Activated naive CD4-positive, alpha-beta T cell treated with anti-CD3 and anti-CD28 coated beads, Interleukin-2, amount 50 U/mL, for 24 hours (primary cell): ENCODE data around the gene PLXNA2.
A peak's percentile ranks its signal among the peaks of the same experiment; 100 is the strongest.

Experiments used
- H3K27ac Mint-ChIP-seq: one replicate; pipeline ENCODE4 v1.8.0; 2021; ENCODE audit warnings: mild to moderate bottlenecking, mixed read lengths
- H3K27me3 Mint-ChIP-seq: one replicate; pipeline ENCODE4 v1.8.0; 2021; ENCODE audit warnings: mixed read lengths
- H3K36me3 Mint-ChIP-seq: one replicate; pipeline ENCODE4 v1.8.0; 2021; ENCODE audit warnings: mixed read lengths
- H3K4me1 Mint-ChIP-seq: one replicate; pipeline ENCODE4 v1.8.0; 2021; ENCODE audit warnings: mixed read lengths
- H3K4me3 Mint-ChIP-seq: one replicate; pipeline ENCODE4 v1.8.0; 2021; ENCODE audit warnings: mild to moderate bottlenecking, mixed read lengths
- H3K9me3 Mint-ChIP-seq: one replicate; pipeline ENCODE4 v1.8.0; 2021; ENCODE audit warnings: mixed read lengths

The PLXNA2 gene

GRCh38 chr1:208238710-208239472, 5.3 kb downstream of the PLXNA2 start:
- Mint-ChIP-seq H3K4me1 (peaks cover 17% of the 10 kb centered on the region), H3K36me3 (no peaks in the 10 kb centered on the region), H3K4me3 (no peak overlapping the region), H3K27me3 (peaks cover 31% of the 10 kb centered on the region), H3K27ac (no peak overlapping the region), H3K9me3 (no peaks in the 10 kb centered on the region)

- H3K9me3 Mint-ChIP-seq = no peaks in the 10 kb centered on the region
- H3K4me1 Mint-ChIP-seq = peaks cover 17% of the 10 kb centered on the region
- peaks cover 26% of the 10 kb centered on the region for H3K27me3 Mint-ChIP-seq
- no peak overlapping the region for H3K4me3 Mint-ChIP-seq
- no peaks in the 10 kb centered on the region for H3K36me3 Mint-ChIP-seq
- no peak overlapping the region for H3K27ac Mint-ChIP-seq
These were observed 6.9 kb downstream of the PLXNA2 start for GRCh38 chr1:208237241-208237640.

GRCh38 chr1:208235982-208236761, 8.0 kb downstream of the PLXNA2 start:
- no peaks in the 10 kb centered on the region for H3K36me3 Mint-ChIP-seq
- no peak overlapping the region for H3K27ac Mint-ChIP-seq
- no peak overlapping the region for H3K4me3 Mint-ChIP-seq
- H3K9me3 Mint-ChIP-seq = no peaks in the 10 kb centered on the region
- peaks cover 17% of the 10 kb centered on the region for H3K4me1 Mint-ChIP-seq
- peaks cover 18% of the 10 kb centered on the region for H3K27me3 Mint-ChIP-seq

- H3K9me3 Mint-ChIP-seq = no peaks in the 10 kb centered on the region
- peaks cover 17% of the 10 kb centered on the region for H3K4me1 Mint-ChIP-seq
- H3K27ac Mint-ChIP-seq = peak overlapping the region; percentile 7
- H3K27me3 Mint-ChIP-seq = peaks cover 17% of the 10 kb centered on the region
- no peak overlapping the region for H3K4me3 Mint-ChIP-seq
- H3K36me3 Mint-ChIP-seq = no peaks in the 10 kb centered on the region
These were observed 8.7 kb downstream of the PLXNA2 start for GRCh38 chr1:208235356-208235981.

- Mint-ChIP-seq H3K27ac (no peak overlapping the region), H3K36me3 (no peaks in the 10 kb centered on the region), H3K4me3 (no peak overlapping the region), H3K9me3 (no peaks in the 10 kb centered on the region), H3K27me3 (peaks cover 17% of the 10 kb centered on the region), H3K4me1 (peaks cover 17% of the 10 kb centered on the region)
These were observed 9.5 kb downstream of the PLXNA2 start for GRCh38 chr1:208234721-208235120.

GRCh38 chr1:208233978-208234377, 10.2 kb downstream of the PLXNA2 start:
- H3K27me3 Mint-ChIP-seq = peaks cover 16% of the 10 kb centered on the region

GRCh38 chr1:208233546-208233945, 10.6 kb downstream of the PLXNA2 start:
- H3K27ac Mint-ChIP-seq = no peak overlapping the region
- no peak overlapping the region for H3K4me3 Mint-ChIP-seq
- peaks cover 17% of the 10 kb centered on the region for H3K27me3 Mint-ChIP-seq
- no peaks in the 10 kb centered on the region for H3K36me3 Mint-ChIP-seq
- no peaks in the 10 kb centered on the region for H3K9me3 Mint-ChIP-seq
- peaks cover 17% of the 10 kb centered on the region for H3K4me1 Mint-ChIP-seq

More at GRCh38 chr1:208233978-208234377, 10.2 kb downstream of the PLXNA2 start:
- H3K9me3 Mint-ChIP-seq = no peaks in the 10 kb centered on the region
- peaks cover 17% of the 10 kb centered on the region for H3K4me1 Mint-ChIP-seq
- H3K27ac Mint-ChIP-seq = no peak overlapping the region
- H3K4me3 Mint-ChIP-seq = no peak overlapping the region
- no peaks in the 10 kb centered on the region for H3K36me3 Mint-ChIP-seq

- no peak overlapping the region for H3K27ac Mint-ChIP-seq
- no peaks in the 10 kb centered on the region for H3K9me3 Mint-ChIP-seq
- peaks cover 17% of the 10 kb centered on the region for H3K4me1 Mint-ChIP-seq
- no peak overlapping the region for H3K4me3 Mint-ChIP-seq
- no peaks in the 10 kb centered on the region for H3K36me3 Mint-ChIP-seq
- peaks cover 11% of the 10 kb centered on the region for H3K27me3 Mint-ChIP-seq
These were observed 11.5 kb downstream of the PLXNA2 start for GRCh38 chr1:208232662-208233038.

GRCh38 chr1:208231881-208232661, 12.1 kb downstream of the PLXNA2 start:
- H3K27ac Mint-ChIP-seq = no peak overlapping the region
- peaks cover 9% of the 10 kb centered on the region for H3K27me3 Mint-ChIP-seq
- no peaks in the 10 kb centered on the region for H3K9me3 Mint-ChIP-seq
- no peaks in the 10 kb centered on the region for H3K36me3 Mint-ChIP-seq
- H3K4me1 Mint-ChIP-seq = peaks cover 17% of the 10 kb centered on the region
- no peak overlapping the region for H3K4me3 Mint-ChIP-seq

GRCh38 chr1:208230668-208231529, 13.3 kb downstream of the PLXNA2 start:
- Mint-ChIP-seq H3K27ac (no peak overlapping the region), H3K9me3 (no peaks in the 10 kb centered on the region), H3K27me3 (peaks cover 7% of the 10 kb centered on the region), H3K4me3 (no peak overlapping the region), H3K4me1 (peaks cover 6% of the 10 kb centered on the region), H3K36me3 (no peaks in the 10 kb centered on the region)

- Mint-ChIP-seq H3K27me3 (peaks cover 8% of the 10 kb centered on the region), H3K27ac (no peak overlapping the region), H3K4me1 (no peaks in the 10 kb centered on the region), H3K9me3 (no peaks in the 10 kb centered on the region), H3K4me3 (no peak overlapping the region), H3K36me3 (no peaks in the 10 kb centered on the region)
These were observed 15.6 kb downstream of the PLXNA2 start for GRCh38 chr1:208228550-208228949.

GRCh38 chr1:208228026-208228425, 16.2 kb downstream of the PLXNA2 start:
- no peaks in the 10 kb centered on the region for H3K36me3 Mint-ChIP-seq
- no peak overlapping the region for H3K27ac Mint-ChIP-seq
- H3K4me3 Mint-ChIP-seq = no peak overlapping the region
- H3K27me3 Mint-ChIP-seq = peaks cover 8% of the 10 kb centered on the region
- no peaks in the 10 kb centered on the region for H3K4me1 Mint-ChIP-seq
- no peaks in the 10 kb centered on the region for H3K9me3 Mint-ChIP-seq

- Mint-ChIP-seq H3K9me3 (no peaks in the 10 kb centered on the region), H3K36me3 (no peaks in the 10 kb centered on the region), H3K4me1 (no peaks in the 10 kb centered on the region), H3K27ac (no peak overlapping the region), H3K4me3 (no peak overlapping the region), H3K27me3 (peaks cover 10% of the 10 kb centered on the region)
These were observed 16.8 kb downstream of the PLXNA2 start for GRCh38 chr1:208227366-208227765.

- Mint-ChIP-seq H3K4me1 (no peaks in the 10 kb centered on the region), H3K27ac (no peak overlapping the region), H3K27me3 (peaks cover 12% of the 10 kb centered on the region), H3K36me3 (no peaks in the 10 kb centered on the region), H3K9me3 (no peaks in the 10 kb centered on the region), H3K4me3 (no peak overlapping the region)
These were observed 17.9 kb downstream of the PLXNA2 start for GRCh38 chr1:208225954-208226937.
